Measurements from ENCODE around the gene PROSER3. TPM values are rescaled to one million over a fixed set of nuclear protein-coding genes. Genes with fewer than 3 reads are reported as not detected.
"Not testable (repeated sequence)": the region's sequence is repeated elsewhere in the genome, so short reads cannot be mapped to it uniquely, and the experiment has no call there.

The PROSER3 gene
- total RNA-seq, 1 donor from 2014 or later = 41.7 TPM

- peaks cover 6% of the 10 kb centered on the region for H3K27me3 Mint-ChIP-seq (ENCODE audit: unreplicated experiment)
- peaks cover 8% of the 10 kb centered on the region for H3K9me3 Mint-ChIP-seq (ENCODE audit: unreplicated experiment)
- peaks cover 4% of the 10 kb centered on the region for H3K36me3 Mint-ChIP-seq (ENCODE audit: unreplicated experiment)
- H3K4me1 Mint-ChIP-seq (ENCODE audit: low read depth, unreplicated experiment) = peaks cover 5% of the 10 kb centered on the region
- H3K27ac Mint-ChIP-seq (ENCODE audit: unreplicated experiment) = no peak overlapping the region
- no peak overlapping the region for H3K4me3 Mint-ChIP-seq (ENCODE audit: unreplicated experiment)
- DNase-seq = no peak
- TF ChIP-seq, protein P1, sequence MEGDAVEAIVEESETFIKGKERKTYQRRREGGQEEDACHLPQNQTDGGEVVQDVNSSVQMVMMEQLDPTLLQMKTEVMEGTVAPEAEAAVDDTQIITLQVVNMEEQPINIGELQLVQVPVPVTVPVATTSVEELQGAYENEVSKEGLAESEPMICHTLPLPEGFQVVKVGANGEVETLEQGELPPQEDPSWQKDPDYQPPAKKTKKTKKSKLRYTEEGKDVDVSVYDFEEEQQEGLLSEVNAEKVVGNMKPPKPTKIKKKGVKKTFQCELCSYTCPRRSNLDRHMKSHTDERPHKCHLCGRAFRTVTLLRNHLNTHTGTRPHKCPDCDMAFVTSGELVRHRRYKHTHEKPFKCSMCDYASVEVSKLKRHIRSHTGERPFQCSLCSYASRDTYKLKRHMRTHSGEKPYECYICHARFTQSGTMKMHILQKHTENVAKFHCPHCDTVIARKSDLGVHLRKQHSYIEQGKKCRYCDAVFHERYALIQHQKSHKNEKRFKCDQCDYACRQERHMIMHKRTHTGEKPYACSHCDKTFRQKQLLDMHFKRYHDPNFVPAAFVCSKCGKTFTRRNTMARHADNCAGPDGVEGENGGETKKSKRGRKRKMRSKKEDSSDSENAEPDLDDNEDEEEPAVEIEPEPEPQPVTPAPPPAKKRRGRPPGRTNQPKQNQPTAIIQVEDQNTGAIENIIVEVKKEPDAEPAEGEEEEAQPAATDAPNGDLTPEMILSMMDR (IDR thresholded peaks at IDR 0.05; ENCODE audit: partially characterized antibody, unreplicated experiment) = no peak
These were observed 35.1 kb upstream of the PROSER3 start for GRCh38 chr19:35722897-35723296.

DNA sequence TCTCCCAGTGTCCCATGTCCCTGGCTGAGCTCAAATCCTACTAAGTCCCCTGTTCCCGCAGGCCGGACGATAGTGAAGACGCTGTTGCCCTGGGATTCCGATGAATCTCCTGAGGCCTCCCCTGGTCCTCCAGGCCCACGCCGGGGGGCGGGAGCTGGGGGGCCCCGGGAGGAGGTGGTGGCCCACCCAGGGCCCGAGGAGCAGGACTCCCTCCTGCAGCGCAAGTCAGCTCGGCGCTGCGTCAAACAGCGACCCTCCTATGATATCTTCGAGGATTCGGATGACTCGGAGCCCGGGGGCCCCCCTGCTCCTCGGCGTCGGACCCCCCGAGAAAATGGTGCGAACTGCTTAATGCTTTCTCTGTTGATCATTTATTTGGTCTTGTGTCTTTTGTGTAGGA, 34.3 kb upstream of the PROSER3 start:
- Mint-ChIP-seq H3K4me3 (ENCODE audit: unreplicated experiment) (no peak overlapping the region), H3K4me1 (ENCODE audit: low read depth, unreplicated experiment) (peaks cover 5% of the 10 kb centered on the region), H3K36me3 (ENCODE audit: unreplicated experiment) (peaks cover 4% of the 10 kb centered on the region), H3K27ac (ENCODE audit: unreplicated experiment) (no peak overlapping the region), H3K27me3 (ENCODE audit: unreplicated experiment) (peaks cover 5% of the 10 kb centered on the region), H3K9me3 (ENCODE audit: unreplicated experiment) (peaks cover 9% of the 10 kb centered on the region)
- no peak for DNase-seq
- TF ChIP-seq, protein P1 (IDR thresholded peaks at IDR 0.05; ENCODE audit: partially characterized antibody, unreplicated experiment) = no peak

- not testable (repeated sequence) for H3K9me3 Mint-ChIP-seq (ENCODE audit: unreplicated experiment); H3K27me3 Mint-ChIP-seq (ENCODE audit: unreplicated experiment); H3K27ac Mint-ChIP-seq (ENCODE audit: unreplicated experiment); DNase-seq; H3K36me3 Mint-ChIP-seq (ENCODE audit: unreplicated experiment); H3K4me1 Mint-ChIP-seq (ENCODE audit: low read depth, unreplicated experiment); H3K4me3 Mint-ChIP-seq (ENCODE audit: unreplicated experiment)
These were observed 33.8 kb upstream of the PROSER3 start for GRCh38 chr19:35724132-35724531.

- Mint-ChIP-seq H3K27ac (ENCODE audit: unreplicated experiment) (no peak overlapping the region), H3K4me1 (ENCODE audit: low read depth, unreplicated experiment) (peaks cover 2% of the 10 kb centered on the region), H3K36me3 (ENCODE audit: unreplicated experiment) (peaks cover 4% of the 10 kb centered on the region), H3K4me3 (ENCODE audit: unreplicated experiment) (no peak overlapping the region), H3K27me3 (ENCODE audit: unreplicated experiment) (peaks cover 4% of the 10 kb centered on the region), H3K9me3 (ENCODE audit: unreplicated experiment) (peaks cover 9% of the 10 kb centered on the region)
- no peak for DNase-seq
- TF ChIP-seq, protein P1 (IDR thresholded peaks at IDR 0.05; ENCODE audit: partially characterized antibody, unreplicated experiment) = no peak
These were observed 33.4 kb upstream of the PROSER3 start for GRCh38 chr19:35724560-35724959.

DNA sequence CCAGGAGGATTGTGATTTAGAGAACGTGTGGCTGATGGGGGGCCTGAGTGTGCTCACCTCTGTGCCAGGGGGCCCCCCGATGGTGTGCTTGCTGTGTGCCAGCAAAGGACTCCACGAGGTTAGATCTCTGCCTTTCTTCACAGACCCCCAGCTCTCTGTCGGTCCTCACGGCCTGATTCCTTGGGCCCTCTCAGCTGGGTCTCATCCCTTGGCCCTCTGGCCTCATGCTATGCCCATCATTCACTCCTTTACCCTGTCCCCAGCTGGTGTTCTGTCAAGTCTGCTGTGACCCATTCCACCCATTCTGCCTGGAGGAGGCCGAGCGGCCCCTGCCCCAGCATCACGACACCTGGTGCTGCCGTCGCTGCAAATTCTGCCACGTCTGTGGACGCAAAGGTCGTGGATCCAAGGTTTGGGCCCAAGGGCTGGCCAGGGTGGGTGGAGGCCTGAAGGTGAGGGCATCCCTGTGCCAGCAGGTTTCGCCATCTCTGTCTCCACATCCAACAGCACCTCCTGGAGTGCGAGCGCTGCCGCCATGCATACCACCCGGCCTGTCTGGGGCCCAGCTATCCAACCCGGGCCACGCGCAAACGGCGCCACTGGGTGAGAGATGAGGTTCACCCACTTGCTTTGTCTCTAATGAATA, 32.6 kb upstream of the PROSER3 start:
- Mint-ChIP-seq H3K4me3 (ENCODE audit: unreplicated experiment) (no peak overlapping the region), H3K27ac (ENCODE audit: unreplicated experiment) (no peak overlapping the region), H3K4me1 (ENCODE audit: low read depth, unreplicated experiment) (no peaks in the 10 kb centered on the region), H3K27me3 (ENCODE audit: unreplicated experiment) (peaks cover 4% of the 10 kb centered on the region), H3K9me3 (ENCODE audit: unreplicated experiment) (peaks cover 9% of the 10 kb centered on the region), H3K36me3 (ENCODE audit: unreplicated experiment) (peaks cover under 1% of the 10 kb centered on the region)
- DNase-seq = no peak
- TF ChIP-seq, protein P1 (IDR thresholded peaks at IDR 0.05; ENCODE audit: partially characterized antibody, unreplicated experiment) = no peak

Data from glutamatergic neuron (in vitro differentiated cells).